GM12878 (cell line): ENCODE data around the gene PTPN12.

Source experiments
- BCL11A ChIP-seq: IDR thresholded peaks from 2 replicates; pipeline ENCODE4 v1.6.1; 2011; ENCODE audit warnings: low read depth, low read length
- BHLHE40 ChIP-seq, 2 experiments: fragments of 450-650 bp in 1 of 2; IDR thresholded peaks; 2 replicates each; pipeline ENCODE4 v1.6.1; 2011 to 2017; ENCODE audit warnings: low read depth in 2 of 2, borderline replicate concordance in 1 of 2, improper control_type of control experiment in 1 of 2, low read length in 1 of 2, mild to moderate bottlenecking in 1 of 2
- CHD4 ChIP-seq: fragments of 200-600 bp; sonication (generic); IDR thresholded peaks from 2 replicates; pipeline ENCODE4 v1.6.1; 2016; ENCODE audit warnings: mild to moderate bottlenecking
- NBN ChIP-seq: fragments of 450-650 bp; IDR thresholded peaks from 2 replicates; pipeline ENCODE4 v1.6.1; 2016
- POLR2AphosphoS2 ChIP-seq: IDR thresholded peaks from 2 replicates; pipeline ENCODE4 v1.6.1; 2011; ENCODE audit warnings: low read depth, mild to moderate bottlenecking, low read length, improper control_type of control experiment, moderate library complexity
- WRNIP1 ChIP-seq: IDR thresholded peaks from 2 replicates; pipeline ENCODE4 v1.6.1; 2011; ENCODE audit warnings: low read depth, low read length, improper control_type of control experiment, borderline replicate concordance

GRCh38 chr7:77544518-77544917 is 7.4 kb downstream of the PTPN12 start:
- TF ChIP-seq BCL11A (no peak), POLR2AphosphoS2 (no peak), CHD4 (no peak), BHLHE40 (IDR thresholded peaks at IDR 0.05; ENCODE audit: borderline replicate concordance in 1 of 2, low read depth in 2 of 2, low read length in 1 of 2) (no peak), NBN (no peak), WRNIP1 (no peak)
